ENCODE measurements around the gene TTC39A. TPM values are rescaled to one million over a fixed set of nuclear protein-coding genes. Genes with fewer than 3 reads are reported as not detected.
"Not testable (repeated sequence)": the region's sequence is repeated elsewhere in the genome, so short reads cannot be mapped to it uniquely, and the experiment has no call there.

The TTC39A gene
- total RNA-seq, 1 experiment from 2014 or later = 0.06 TPM

GRCh38 chr1:51266791-51267190 is 63.6 kb downstream of the TTC39A start:
- no peak for DNase-seq (ENCODE audit: low read depth)

- DNase-seq (ENCODE audit: low read depth) = no peak
Measured at GRCh38 chr1:51266181-51266580, 64.2 kb downstream of the TTC39A start.

- DNase-seq (ENCODE audit: low read depth) = no peak
Measured at GRCh38 chr1:51265618-51266017, 64.7 kb downstream of the TTC39A start.

- peak; percentile 87 for DNase-seq (ENCODE audit: low read depth)
Measured at GRCh38 chr1:51264451-51264850, 65.9 kb downstream of the TTC39A start.

DNA sequence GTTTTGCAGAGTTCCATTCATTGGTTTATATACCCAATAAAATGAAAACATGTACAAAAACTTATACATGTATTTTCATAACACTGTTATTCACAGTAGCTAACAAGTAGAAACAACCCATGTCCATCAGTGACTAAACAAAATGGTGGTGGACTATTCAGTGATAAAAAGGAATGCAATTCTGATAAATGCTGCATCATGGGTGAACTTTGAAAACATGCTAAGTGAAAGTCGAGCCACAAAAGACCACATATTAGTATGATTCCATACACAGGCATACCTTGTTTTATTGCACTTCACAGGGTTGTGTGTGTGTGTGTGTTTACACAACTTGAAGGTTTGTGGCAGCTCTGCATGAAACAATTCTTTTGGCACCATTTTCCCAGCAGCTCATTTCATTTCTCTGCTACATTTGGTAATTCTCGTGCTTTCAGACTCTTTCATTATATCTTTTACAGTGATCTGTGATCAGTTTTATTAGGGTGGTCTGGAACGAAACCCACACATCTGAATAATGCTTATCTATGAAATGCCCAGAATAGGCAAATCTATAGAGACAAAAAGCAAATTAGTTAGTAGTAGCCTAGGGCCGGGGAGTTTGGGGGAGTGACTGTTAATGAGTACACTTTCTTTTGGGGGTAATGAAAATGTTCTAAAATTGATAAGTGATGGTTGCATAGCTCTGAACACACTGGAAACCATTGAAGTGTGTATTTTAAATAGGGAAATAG is 67.0 kb downstream of the TTC39A start:
- DNase-seq (ENCODE audit: low read depth) = no peak

DNA sequence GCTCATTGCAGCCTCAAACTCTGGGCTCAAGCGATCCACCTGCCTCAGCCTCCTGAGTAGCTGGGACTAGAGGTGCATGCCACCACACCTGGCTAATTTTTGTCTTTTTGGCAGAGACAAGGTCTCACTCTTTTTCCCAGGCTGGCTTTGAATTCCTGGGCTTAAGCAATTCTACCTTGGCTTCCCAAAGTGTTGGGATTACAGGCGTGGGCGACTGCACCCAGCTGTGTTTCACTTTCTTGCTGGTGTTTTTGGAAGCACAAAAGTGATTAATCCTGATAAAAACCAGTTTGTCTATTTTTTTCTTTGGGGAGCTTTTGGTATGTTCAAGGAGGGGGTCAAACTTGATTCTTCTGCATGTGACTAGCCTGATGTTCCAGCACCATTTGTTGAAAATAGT is 75.0 kb downstream of the TTC39A start:
- no peak for DNase-seq (ENCODE audit: low read depth)

DNA sequence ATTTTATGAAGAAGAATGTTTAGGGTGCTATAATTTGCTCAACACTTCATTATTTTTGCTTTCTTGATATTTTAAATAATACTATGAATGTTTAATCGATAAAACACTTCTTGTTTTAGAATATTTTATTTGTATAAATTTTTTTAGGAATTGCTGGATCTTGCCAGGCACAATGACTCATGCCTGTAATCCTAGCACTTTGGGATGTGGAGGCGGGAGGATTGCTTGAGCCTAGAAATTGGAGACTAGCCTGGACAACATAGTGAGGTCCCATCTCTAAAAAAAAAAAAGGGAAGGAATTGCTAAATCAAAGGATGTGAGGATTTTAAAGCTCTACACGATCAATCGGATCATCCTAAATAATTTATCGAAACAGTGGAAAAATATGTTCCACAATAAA is 76.7 kb downstream of the TTC39A start:
- no peak for DNase-seq (ENCODE audit: low read depth)

DNA sequence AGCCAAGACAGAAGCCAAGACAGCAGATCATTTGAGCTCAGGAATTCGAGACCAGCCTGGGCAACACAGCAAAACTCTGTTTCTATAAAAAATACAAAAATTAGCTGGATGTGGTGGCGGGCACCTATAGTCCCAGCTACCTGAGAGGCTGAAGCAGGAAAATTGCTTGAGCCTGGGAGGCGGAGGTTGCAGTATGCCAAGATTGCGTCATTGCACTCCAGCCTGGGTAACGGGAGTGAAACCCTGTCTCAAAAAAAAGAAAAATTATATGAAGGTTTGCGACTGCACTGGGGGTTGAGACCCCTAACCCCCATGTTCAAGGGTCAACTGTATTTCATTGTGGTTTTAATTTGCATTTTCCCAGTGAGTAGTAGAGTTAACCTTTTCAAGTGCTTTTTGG is 78.0 kb downstream of the TTC39A start:
- no peak for DNase-seq (ENCODE audit: low read depth)

GRCh38 chr1:51251165-51251564 is 79.2 kb downstream of the TTC39A start:
- not testable (repeated sequence) for DNase-seq (ENCODE audit: low read depth)

- not testable (repeated sequence) for DNase-seq (ENCODE audit: low read depth)
Measured at GRCh38 chr1:51250729-51251128, 79.6 kb downstream of the TTC39A start.

DNA sequence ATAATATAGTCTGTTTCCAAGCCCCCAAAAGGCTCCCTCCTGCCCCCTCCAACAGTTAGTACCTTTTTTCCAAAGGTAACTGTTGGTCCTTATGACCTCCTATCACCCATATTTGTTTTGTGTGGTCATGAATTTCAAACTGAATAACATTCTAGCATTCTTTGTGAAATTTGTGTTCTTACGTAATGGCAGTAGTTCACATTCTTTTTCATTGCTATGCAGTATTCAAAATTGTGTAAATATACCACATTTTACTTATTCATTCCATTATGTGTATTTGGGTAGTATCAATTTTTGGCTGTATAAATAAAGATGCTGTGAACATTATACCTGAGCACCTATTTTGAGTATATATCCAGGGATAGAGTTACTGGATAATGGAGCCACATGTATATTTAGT is 80.9 kb downstream of the TTC39A start:
- DNase-seq (ENCODE audit: low read depth) = no peak

- DNase-seq (ENCODE audit: low read depth) = no peak
Measured at GRCh38 chr1:51247499-51247898, 82.9 kb downstream of the TTC39A start.

GRCh38 chr1:51247022-51247421 is 83.3 kb downstream of the TTC39A start:
- no peak for DNase-seq (ENCODE audit: low read depth)

DNA sequence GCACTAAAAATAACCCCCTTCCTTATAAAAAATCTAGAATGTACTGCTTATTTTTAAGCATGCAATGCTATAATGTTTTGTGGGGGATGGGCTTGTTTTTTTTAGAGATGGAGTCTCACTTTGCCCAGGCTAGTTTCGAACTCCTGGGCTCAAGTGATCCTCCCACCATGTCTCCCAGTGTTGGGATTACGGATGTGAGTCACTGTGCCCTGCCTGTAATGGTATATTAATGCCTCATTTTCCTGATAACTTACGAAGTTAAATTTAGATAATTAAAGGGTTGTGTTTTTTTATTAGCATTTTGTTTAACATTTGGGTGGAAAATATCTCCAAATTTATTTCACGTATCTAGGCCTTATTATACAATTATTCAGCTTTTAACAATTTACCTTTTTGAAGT is 87.8 kb downstream of the TTC39A start:
- DNase-seq (ENCODE audit: low read depth) = peak; percentile 60

- no peak for DNase-seq (ENCODE audit: low read depth)
Measured at GRCh38 chr1:51241119-51241518, 89.2 kb downstream of the TTC39A start.

GRCh38 chr1:51240084-51240483 is 90.3 kb downstream of the TTC39A start:
- DNase-seq (ENCODE audit: low read depth) = no peak

- peak; percentile 21 for DNase-seq (ENCODE audit: low read depth)
Measured at GRCh38 chr1:51238034-51238403, 92.3 kb downstream of the TTC39A start.

GRCh38 chr1:51237351-51238033 is 92.9 kb downstream of the TTC39A start:
- DNase-seq (ENCODE audit: low read depth) = no peak

Other genes with a start within 250 kb of the TTC39A start
- not detected in 2 replicates for gene C1orf185, start 228.3 kb downstream of the TTC39A start, total RNA-seq (2014; rRNA removed; shearing (Covaris generic))
- 85.1 and 93.8 TPM in 2 replicates for gene RNF11, start 94.3 kb downstream of the TTC39A start, total RNA-seq (2014; rRNA removed; shearing (Covaris generic))
- 33.4 and 43.0 TPM in 2 replicates for gene EPS15, start 188.7 kb upstream of the TTC39A start, total RNA-seq (2014; rRNA removed; shearing (Covaris generic))